Neural crest cell (in vitro differentiated cells): ENCODE data around the gene FNDC3A. TPM values are rescaled to one million over a fixed set of nuclear protein-coding genes. Genes with fewer than 3 reads are reported as not detected.

Experiments used
- DNase-seq: peaks from one replicate; pipeline ENCODE4 v3.0.0; 2021; ENCODE audit warnings: low read depth, mixed read lengths, low spot score
- H3K27ac Mint-ChIP-seq: one replicate; pipeline ENCODE4 v1.8.0; 2021; ENCODE audit warnings: mild to moderate bottlenecking, mixed read lengths; ENCODE audit not compliant: unreplicated experiment
- H3K27me3 Mint-ChIP-seq: 2 replicates; pipeline ENCODE4 v1.8.0; 2021; ENCODE audit warnings: low read depth, mild to moderate bottlenecking, mixed read lengths
- H3K36me3 Mint-ChIP-seq: 2 replicates; pipeline ENCODE4 v1.8.0; 2021; ENCODE audit warnings: low read depth, mild to moderate bottlenecking, mixed read lengths
- H3K4me1 Mint-ChIP-seq: 2 replicates; pipeline ENCODE4 v1.8.0; 2021; ENCODE audit warnings: mixed read lengths
- H3K4me3 Mint-ChIP-seq: one replicate; pipeline ENCODE4 v1.8.0; 2021; ENCODE audit warnings: mild to moderate bottlenecking, mixed read lengths
- H3K9me3 Mint-ChIP-seq: 2 replicates; pipeline ENCODE4 v1.8.0; 2021; ENCODE audit warnings: mixed read lengths
- total RNA-seq: library from RNA; stranded (reverse); gene quantifications from 2 replicates; pipeline ENCODE4 v1.2.1, GENCODE V29; 2021
- TF ChIP-seq, protein P1 (sequence below): fragments of 200-600 bp; sonication (generic); conservative IDR thresholded peaks from 2 replicates; pipeline ENCODE4 v1.5.0; 2021; ENCODE audit warnings: antibody characterized with exemption, mild to moderate bottlenecking

Gene FNDC3A
- total RNA-seq, 1 donor from 2014 or later = 57.1 TPM

DNA sequence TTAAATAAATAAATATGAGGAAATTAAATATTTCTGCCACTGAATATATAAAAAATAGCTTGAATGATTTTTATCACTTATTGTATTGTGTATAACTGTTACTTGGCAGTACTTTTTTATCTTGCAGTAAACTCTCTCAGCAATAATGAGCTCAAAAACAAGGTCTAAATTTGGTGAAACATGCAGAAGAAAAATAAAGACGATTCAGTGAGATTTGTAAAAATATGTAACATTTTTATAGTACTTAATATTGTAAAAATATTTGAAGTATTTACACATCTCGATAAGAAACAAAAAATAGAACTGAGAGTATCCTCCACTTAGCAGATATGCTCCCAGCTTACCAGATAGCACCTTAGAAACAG lies 123.8 kb downstream of the FNDC3A start:
- TF ChIP-seq, protein P1, sequence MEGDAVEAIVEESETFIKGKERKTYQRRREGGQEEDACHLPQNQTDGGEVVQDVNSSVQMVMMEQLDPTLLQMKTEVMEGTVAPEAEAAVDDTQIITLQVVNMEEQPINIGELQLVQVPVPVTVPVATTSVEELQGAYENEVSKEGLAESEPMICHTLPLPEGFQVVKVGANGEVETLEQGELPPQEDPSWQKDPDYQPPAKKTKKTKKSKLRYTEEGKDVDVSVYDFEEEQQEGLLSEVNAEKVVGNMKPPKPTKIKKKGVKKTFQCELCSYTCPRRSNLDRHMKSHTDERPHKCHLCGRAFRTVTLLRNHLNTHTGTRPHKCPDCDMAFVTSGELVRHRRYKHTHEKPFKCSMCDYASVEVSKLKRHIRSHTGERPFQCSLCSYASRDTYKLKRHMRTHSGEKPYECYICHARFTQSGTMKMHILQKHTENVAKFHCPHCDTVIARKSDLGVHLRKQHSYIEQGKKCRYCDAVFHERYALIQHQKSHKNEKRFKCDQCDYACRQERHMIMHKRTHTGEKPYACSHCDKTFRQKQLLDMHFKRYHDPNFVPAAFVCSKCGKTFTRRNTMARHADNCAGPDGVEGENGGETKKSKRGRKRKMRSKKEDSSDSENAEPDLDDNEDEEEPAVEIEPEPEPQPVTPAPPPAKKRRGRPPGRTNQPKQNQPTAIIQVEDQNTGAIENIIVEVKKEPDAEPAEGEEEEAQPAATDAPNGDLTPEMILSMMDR = no peak
- Mint-ChIP-seq H3K36me3 (no peaks in the 10 kb centered on the region), H3K4me1 (peaks cover 15% of the 10 kb centered on the region), H3K27ac (no peak overlapping the region), H3K27me3 (no peaks in the 10 kb centered on the region), H3K4me3 (no peak overlapping the region), H3K9me3 (no peaks in the 10 kb centered on the region)
- DNase-seq = no peak

DNA sequence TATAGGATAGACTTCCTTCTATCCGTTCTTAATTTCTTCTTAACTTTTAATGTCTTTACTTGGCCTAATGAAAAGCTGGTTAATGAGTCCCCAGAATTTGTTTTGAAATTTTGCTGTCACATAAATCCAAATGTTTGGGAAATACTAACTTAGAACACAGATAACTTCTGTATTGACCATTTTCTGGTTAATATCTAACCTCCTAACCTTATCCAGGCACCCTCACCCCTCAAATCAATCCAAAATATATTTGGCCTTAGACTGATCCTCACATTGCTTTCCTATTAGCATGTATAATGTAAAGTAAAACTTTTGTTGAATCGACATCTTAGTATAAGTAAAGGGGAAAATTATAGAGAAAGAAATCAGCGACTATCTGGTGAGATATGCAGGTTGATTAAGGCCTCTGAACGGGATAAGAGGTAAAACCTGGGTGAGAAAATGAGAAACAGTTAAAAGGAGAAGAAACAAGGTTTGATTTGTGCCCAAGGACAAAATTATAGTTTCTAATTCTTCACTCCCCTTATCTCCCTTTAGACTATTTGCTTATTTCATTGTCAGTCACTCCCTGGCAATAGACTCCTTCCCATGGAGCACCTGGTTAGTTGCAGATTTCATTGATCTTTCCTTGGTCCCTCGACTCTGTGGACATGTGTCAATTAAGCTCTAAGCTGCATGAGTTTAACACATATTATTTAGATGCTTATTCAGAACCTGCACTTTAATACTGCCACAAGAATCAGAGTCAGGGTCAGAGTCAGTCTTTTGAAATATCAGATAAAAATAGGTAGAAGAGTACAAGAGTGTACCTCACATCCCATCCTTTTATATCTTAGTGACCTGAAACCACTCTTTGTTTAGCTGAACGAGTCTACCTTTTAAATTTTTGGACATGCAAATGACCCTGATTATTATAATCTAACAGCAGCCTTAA lies 125.2 kb downstream of the FNDC3A start:
- H3K36me3 Mint-ChIP-seq = no peaks in the 10 kb centered on the region
- no peak for DNase-seq
- no peaks in the 10 kb centered on the region for H3K27me3 Mint-ChIP-seq
- no peaks in the 10 kb centered on the region for H3K9me3 Mint-ChIP-seq
- H3K27ac Mint-ChIP-seq = no peak overlapping the region
- no peak overlapping the region for H3K4me3 Mint-ChIP-seq
- H3K4me1 Mint-ChIP-seq = peaks cover 22% of the 10 kb centered on the region
- TF ChIP-seq, protein P1 = no peak

DNA sequence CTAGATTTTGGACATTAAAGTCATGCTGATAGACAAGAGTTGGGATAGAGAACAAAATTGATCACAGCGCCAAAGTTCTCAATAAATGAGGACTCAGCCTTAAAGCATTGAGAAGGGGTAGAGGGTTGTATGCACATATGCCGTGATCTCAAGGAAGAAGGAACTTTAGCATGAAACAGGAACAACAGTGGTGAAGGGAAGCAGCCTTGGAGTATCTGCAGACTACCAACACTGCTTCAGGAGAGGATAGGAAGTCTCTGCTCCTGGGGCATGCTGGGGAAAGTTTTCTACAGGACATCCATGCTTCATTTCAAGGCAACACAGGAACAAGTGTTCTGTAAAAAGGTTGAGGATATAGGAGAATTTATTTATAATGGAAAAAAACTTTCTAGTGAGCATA lies 132.5 kb downstream of the FNDC3A start:
- no peak overlapping the region for H3K4me3 Mint-ChIP-seq
- no peaks in the 10 kb centered on the region for H3K27me3 Mint-ChIP-seq
- TF ChIP-seq, protein P1 = no peak
- H3K9me3 Mint-ChIP-seq = no peaks in the 10 kb centered on the region
- H3K4me1 Mint-ChIP-seq = peaks cover 22% of the 10 kb centered on the region
- DNase-seq = no peak
- H3K36me3 Mint-ChIP-seq = no peaks in the 10 kb centered on the region
- no peak overlapping the region for H3K27ac Mint-ChIP-seq

DNA sequence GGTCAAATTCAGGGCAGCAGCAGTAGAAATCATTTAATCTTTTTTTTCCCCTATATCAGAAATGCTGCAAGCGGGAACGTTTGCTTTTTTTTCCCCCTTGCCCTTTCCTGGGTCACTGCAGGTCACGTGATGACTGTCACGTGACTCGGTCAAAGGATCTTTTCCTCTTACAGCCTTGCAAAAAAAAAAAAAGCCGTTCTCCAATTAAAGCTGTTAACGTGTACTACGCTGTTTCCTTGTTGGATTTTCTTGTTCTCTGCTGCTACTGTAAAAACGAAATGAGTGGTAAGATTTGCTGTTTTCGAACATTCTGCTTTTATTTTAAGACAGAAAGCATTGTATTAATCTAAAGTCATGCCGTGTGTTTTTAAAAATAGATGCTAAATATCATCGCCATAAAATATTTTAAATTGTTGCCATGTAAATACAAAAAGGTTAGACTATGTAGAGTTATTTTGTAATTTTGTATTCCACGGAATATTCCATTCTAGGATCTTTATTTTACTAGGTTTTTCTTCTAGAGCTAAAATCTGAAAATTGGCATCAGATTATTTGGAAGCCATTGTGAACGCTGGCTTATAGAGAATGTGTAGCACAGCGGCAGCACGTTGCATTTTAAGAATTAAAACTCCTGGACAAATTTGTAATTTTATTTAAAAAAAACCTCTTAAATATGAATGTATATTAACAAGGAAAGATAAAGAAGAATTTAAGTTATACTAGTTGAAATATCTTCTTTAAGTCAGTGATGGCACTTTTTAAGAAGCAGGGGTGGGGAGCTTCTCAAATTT lies 134.6 kb downstream of the FNDC3A start:
- Mint-ChIP-seq H3K27me3 (no peaks in the 10 kb centered on the region), H3K27ac (peak overlapping the region; percentile 91), H3K4me3 (peak overlapping the region; percentile 96), H3K9me3 (no peaks in the 10 kb centered on the region), H3K36me3 (peaks cover 2% of the 10 kb centered on the region), H3K4me1 (peaks cover 32% of the 10 kb centered on the region)
- peak; percentile 54 for DNase-seq
- TF ChIP-seq, protein P1 = peak; percentile 12

DNA sequence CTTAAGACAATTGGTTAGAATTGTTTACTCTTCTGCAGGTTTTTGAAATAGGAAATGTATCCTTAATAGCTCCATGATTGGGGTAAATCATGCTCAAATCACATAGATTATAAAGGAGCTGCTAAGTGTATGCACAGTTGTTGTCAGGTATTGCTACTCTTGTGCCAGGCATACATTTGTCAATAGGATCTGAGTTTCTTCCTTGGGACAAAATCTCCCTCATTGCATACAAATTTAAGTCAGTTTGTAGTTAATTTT lies 135.1 kb downstream of the FNDC3A start:
- Mint-ChIP-seq H3K27me3 (no peaks in the 10 kb centered on the region), H3K36me3 (peaks cover 4% of the 10 kb centered on the region), H3K4me3 (peak overlapping the region; percentile 96), H3K27ac (peak overlapping the region; percentile 83), H3K9me3 (no peaks in the 10 kb centered on the region), H3K4me1 (peaks cover 27% of the 10 kb centered on the region)
- TF ChIP-seq, protein P1 = no peak
- DNase-seq = no peak
